GM12878 (cell line): ENCODE data around the gene SRP68. TPM values are rescaled to one million over a fixed set of nuclear protein-coding genes. Genes with fewer than 3 reads are reported as not detected.

ENCODE experiments used
- BHLHE40 ChIP-seq, 2 experiments: fragments of 450-650 bp in 1 of 2; IDR thresholded peaks; 2 replicates each; pipeline ENCODE4 v1.6.1; 2011 to 2017; ENCODE audit warnings: low read depth in 2 of 2, borderline replicate concordance in 1 of 2, improper control_type of control experiment in 1 of 2, low read length in 1 of 2, mild to moderate bottlenecking in 1 of 2
- CEBPB ChIP-seq, 2 experiments: fragments of 150-350 bp in 1 of 2; IDR thresholded peaks; 2 replicates each; pipeline ENCODE4 v1.6.1; 2012 to 2014; ENCODE audit warnings: low read depth in 2 of 2, low read length in 2 of 2, borderline replicate concordance in 1 of 2, inconsistent platforms in 1 of 2
- CHD4 ChIP-seq: fragments of 200-600 bp; sonication (generic); IDR thresholded peaks from 2 replicates; pipeline ENCODE4 v1.6.1; 2016; ENCODE audit warnings: mild to moderate bottlenecking
- CREM ChIP-seq: IDR thresholded peaks from 2 replicates; pipeline ENCODE4 v1.6.1; 2014; ENCODE audit warnings: antibody characterized with exemption, low read depth
- MTA3 ChIP-seq: IDR thresholded peaks from 2 replicates; pipeline ENCODE4 v1.6.1; 2012; ENCODE audit warnings: low read length, inconsistent platforms, borderline replicate concordance
- NFYB ChIP-seq: IDR thresholded peaks from 2 replicates; pipeline ENCODE4 v1.6.1; 2011; ENCODE audit warnings: low read depth, mild to moderate bottlenecking, low read length, improper control_type of control experiment, moderate library complexity; ENCODE audit not compliant: insufficient read depth
- NR2C2 ChIP-seq: IDR thresholded peaks from 2 replicates; pipeline ENCODE4 v1.6.1; 2011; ENCODE audit warnings: borderline replicate concordance, low read depth; ENCODE audit not compliant: control insufficient read depth, insufficient read length
- NR2F1 ChIP-seq: fragments of 450-650 bp; conservative IDR thresholded peaks from 2 replicates; pipeline ENCODE4 v1.6.1; 2017; ENCODE audit warnings: mild to moderate bottlenecking
- PAX8 ChIP-seq: fragments of 450-650 bp; IDR thresholded peaks from 2 replicates; pipeline ENCODE4 v1.6.1; 2017; ENCODE audit warnings: mild to moderate bottlenecking, moderate library complexity
- POLR2A ChIP-seq: IDR thresholded peaks from 2 replicates; pipeline ENCODE4 v1.6.1; 2011; ENCODE audit warnings: low read depth, mild to moderate bottlenecking, low read length
- RAD51 ChIP-seq: fragments of 450-650 bp; IDR thresholded peaks from 2 replicates; pipeline ENCODE4 v1.6.1; 2016; ENCODE audit warnings: moderate library complexity, mild to moderate bottlenecking, inconsistent platforms
- RB1 ChIP-seq: fragments of 450-650 bp; formaldehyde crosslinking; IDR thresholded peaks from 2 replicates; pipeline ENCODE4 v1.6.1; 2017; ENCODE audit warnings: mild to moderate bottlenecking, borderline replicate concordance
- RUNX3 ChIP-seq: IDR thresholded peaks from 2 replicates; pipeline ENCODE4 v1.6.1; 2012; ENCODE audit warnings: low read length, inconsistent platforms
- SKIL ChIP-seq: fragments of 450-650 bp; IDR thresholded peaks from 2 replicates; pipeline ENCODE4 v1.6.1; 2017; ENCODE audit warnings: mild to moderate bottlenecking, low read depth, inconsistent platforms; ENCODE audit not compliant: poor library complexity, severe bottlenecking
- SREBF2 ChIP-seq: IDR thresholded peaks from 2 replicates; pipeline ENCODE4 v1.6.1; 2012; ENCODE audit warnings: mild to moderate bottlenecking, low read length
- SUZ12 ChIP-seq: fragments of 200-600 bp; sonication (generic); IDR thresholded peaks from one replicate; pipeline ENCODE4 v1.6.1; 2018; ENCODE audit warnings: antibody characterized with exemption, mild to moderate bottlenecking; ENCODE audit not compliant: unreplicated experiment
- TAF1 ChIP-seq: IDR thresholded peaks from 2 replicates; pipeline ENCODE4 v1.6.1; 2011; ENCODE audit warnings: mild to moderate bottlenecking, low read depth, low read length, borderline replicate concordance
- TCF3 ChIP-seq: IDR thresholded peaks from 2 replicates; pipeline ENCODE4 v1.6.1; 2012; ENCODE audit warnings: low read depth, mild to moderate bottlenecking, low read length, borderline replicate concordance; ENCODE audit not compliant: insufficient read depth
- TCF7 ChIP-seq: IDR thresholded peaks from 2 replicates; pipeline ENCODE4 v1.6.1; 2014; ENCODE audit warnings: antibody characterized with exemption, borderline replicate concordance
- YBX1 ChIP-seq: fragments of 450-650 bp; IDR thresholded peaks from 2 replicates; pipeline ENCODE4 v1.6.1; 2016; ENCODE audit warnings: antibody characterized with exemption
- ZNF24 ChIP-seq: fragments of 450-650 bp; IDR thresholded peaks from 2 replicates; pipeline ENCODE4 v1.6.1; 2017; ENCODE audit warnings: antibody characterized with exemption, mild to moderate bottlenecking
- polyA plus RNA-seq, 11 experiments: library from polyadenylated mRNA; depleted of rRNA in 4 of 11; unstranded in 6 of 11; stranded (reverse) in 5 of 11; fragments of >200 nt; fragmentation: Nextera tagmentation in 4 of 11; fragmentation: Illumina TruSeq in 1 of 11; extraction: Ambion mirVana in 4 of 11; extraction: Trizol in 1 of 11; gene quantifications; 1 replicate in 1 of 11; 2 replicates in 10 of 11; pipeline versions ENCODE4 v1.2.1 to v1.2.3, GENCODE V29; 2011 to 2016; ENCODE audit warnings: inconsistent platforms in 2 of 11, missing spikeins in 2 of 11, low read depth in 1 of 11
- total RNA-seq, 4 experiments: library from RNA; depleted of rRNA in 3 of 4; stranded (reverse); fragments of >200 nt in 3 of 4; fragmentation: Illumina TruSeq in 1 of 4; extraction: Trizol in 1 of 4; gene quantifications; 2 replicates each; pipeline versions ENCODE4 v1.2.1 to v1.2.3, GENCODE V29; 2013 to 2021
- TF ChIP-seq, protein P1 (sequence below): IDR thresholded peaks from 2 replicates; pipeline ENCODE4 v1.6.1; 2011; ENCODE audit warnings: low read depth, mild to moderate bottlenecking, low read length, moderate library complexity, borderline replicate concordance; ENCODE audit errors: extremely low read depth
- TF ChIP-seq, protein P2 (sequence below): fragments of 450-650 bp; IDR thresholded peaks from 2 replicates; pipeline ENCODE4 v1.6.1; 2016; ENCODE audit warnings: mild to moderate bottlenecking
- TF ChIP-seq, protein P3 (sequence below): IDR thresholded peaks from 2 replicates; pipeline ENCODE4 v1.6.1; 2012; ENCODE audit warnings: low read depth, low read length, improper control_type of control experiment
- TF ChIP-seq, protein P4 (sequence below): fragments of 150-350 bp; IDR thresholded peaks from 2 replicates; pipeline ENCODE4 v1.6.1; 2014; ENCODE audit warnings: mild to moderate bottlenecking, low read depth, low read length

The SRP68 gene
- total and polyA plus RNA-seq, 10 of the 15 experiments (the other 5 are each of a cell fraction or from before 2014, with no cell fraction given): 24.7 to 89.7 (median 62.7) TPM

DNA sequence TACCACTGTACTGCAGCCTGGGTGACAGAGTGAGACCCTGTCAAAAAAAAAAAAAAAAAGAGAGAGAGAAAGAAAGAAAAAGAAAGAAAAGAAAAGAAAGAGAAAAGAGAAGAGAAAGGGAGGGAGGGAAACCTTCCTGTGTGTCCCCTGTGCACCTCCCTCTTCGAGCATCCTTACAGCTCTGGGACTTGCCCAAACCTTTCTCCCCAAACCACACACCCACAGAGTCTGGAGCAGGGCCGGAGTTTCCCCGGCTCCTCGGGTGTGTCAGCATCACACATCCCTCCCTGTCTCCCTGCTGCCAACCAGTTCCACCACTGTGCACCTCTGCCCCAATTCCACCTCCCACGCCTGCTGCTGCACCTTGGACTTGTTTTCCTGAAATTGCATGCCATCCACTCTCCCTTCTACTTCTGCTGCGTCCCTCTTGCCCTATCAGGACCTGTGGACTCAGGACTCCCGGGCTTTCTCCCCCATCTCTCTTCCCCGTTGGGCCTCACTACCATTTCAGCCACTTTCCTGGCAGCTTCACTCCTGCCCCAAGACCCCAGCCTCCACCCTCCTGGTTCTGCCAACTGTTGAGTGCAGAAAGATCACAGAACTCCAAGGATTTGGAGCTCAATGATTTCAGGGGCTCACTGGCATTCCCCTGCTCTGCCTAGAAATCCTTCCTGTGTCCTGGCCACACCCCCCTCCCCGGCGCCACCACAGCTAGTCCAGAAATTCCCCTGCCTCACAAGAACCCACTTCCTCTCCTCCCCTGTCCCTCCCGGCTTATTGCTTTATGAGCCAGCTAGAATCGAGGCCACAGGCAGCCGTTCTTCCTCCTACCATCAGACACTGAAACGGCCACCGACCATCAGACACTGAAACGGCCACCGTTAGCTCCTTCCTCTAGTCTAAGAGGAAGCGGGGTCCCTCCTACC, 75.4 kb downstream of the SRP68 start (continued):
- TF ChIP-seq, protein P1, sequence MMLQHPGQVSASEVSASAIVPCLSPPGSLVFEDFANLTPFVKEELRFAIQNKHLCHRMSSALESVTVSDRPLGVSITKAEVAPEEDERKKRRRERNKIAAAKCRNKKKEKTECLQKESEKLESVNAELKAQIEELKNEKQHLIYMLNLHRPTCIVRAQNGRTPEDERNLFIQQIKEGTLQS: no peak
- no peak for TF ChIP-seq NR2C2
- TF ChIP-seq, protein P2, sequence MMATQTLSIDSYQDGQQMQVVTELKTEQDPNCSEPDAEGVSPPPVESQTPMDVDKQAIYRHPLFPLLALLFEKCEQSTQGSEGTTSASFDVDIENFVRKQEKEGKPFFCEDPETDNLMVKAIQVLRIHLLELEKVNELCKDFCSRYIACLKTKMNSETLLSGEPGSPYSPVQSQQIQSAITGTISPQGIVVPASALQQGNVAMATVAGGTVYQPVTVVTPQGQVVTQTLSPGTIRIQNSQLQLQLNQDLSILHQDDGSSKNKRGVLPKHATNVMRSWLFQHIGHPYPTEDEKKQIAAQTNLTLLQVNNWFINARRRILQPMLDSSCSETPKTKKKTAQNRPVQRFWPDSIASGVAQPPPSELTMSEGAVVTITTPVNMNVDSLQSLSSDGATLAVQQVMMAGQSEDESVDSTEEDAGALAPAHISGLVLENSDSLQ: no peak
- TF ChIP-seq NFYB: no peak
- TF ChIP-seq TCF7: no peak
- TF ChIP-seq TCF3: no peak
- TF ChIP-seq POLR2A: no peak
- TF ChIP-seq, protein P3, sequence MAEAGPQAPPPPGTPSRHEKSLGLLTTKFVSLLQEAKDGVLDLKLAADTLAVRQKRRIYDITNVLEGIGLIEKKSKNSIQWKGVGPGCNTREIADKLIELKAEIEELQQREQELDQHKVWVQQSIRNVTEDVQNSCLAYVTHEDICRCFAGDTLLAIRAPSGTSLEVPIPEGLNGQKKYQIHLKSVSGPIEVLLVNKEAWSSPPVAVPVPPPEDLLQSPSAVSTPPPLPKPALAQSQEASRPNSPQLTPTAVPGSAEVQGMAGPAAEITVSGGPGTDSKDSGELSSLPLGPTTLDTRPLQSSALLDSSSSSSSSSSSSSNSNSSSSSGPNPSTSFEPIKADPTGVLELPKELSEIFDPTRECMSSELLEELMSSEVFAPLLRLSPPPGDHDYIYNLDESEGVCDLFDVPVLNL: no peak
- TF ChIP-seq ZNF24: no peak
- TF ChIP-seq YBX1: no peak
- TF ChIP-seq PAX8: no peak
- TF ChIP-seq SKIL: no peak
- no peak for TF ChIP-seq CREM
- no peak for TF ChIP-seq SUZ12
- no peak for TF ChIP-seq SREBF2
- no peak for TF ChIP-seq CEBPB (IDR thresholded peaks at IDR 0.05; ENCODE audit: borderline replicate concordance in 1 of 2, low read depth in 2 of 2, low read length in 2 of 2)
- peak; percentile 51; the same call in 1 of the 2 replicates for TF ChIP-seq TAF1
- no peak for TF ChIP-seq MTA3
- no peak for TF ChIP-seq RB1
- no peak for TF ChIP-seq CHD4
- TF ChIP-seq RUNX3: peak; percentile 79
- TF ChIP-seq, protein P4, sequence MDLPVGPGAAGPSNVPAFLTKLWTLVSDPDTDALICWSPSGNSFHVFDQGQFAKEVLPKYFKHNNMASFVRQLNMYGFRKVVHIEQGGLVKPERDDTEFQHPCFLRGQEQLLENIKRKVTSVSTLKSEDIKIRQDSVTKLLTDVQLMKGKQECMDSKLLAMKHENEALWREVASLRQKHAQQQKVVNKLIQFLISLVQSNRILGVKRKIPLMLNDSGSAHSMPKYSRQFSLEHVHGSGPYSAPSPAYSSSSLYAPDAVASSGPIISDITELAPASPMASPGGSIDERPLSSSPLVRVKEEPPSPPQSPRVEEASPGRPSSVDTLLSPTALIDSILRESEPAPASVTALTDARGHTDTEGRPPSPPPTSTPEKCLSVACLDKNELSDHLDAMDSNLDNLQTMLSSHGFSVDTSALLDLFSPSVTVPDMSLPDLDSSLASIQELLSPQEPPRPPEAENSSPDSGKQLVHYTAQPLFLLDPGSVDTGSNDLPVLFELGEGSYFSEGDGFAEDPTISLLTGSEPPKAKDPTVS: no peak
- no peak for TF ChIP-seq BHLHE40 (IDR thresholded peaks at IDR 0.05; ENCODE audit: borderline replicate concordance in 1 of 2, low read depth in 2 of 2, low read length in 1 of 2)
- no peak for TF ChIP-seq RAD51
- no peak for TF ChIP-seq NR2F1
